HG03103 (cell line): ENCODE results near the gene FANCL.
"Not testable (repeated sequence)": the region's sequence is repeated elsewhere in the genome, so short reads cannot be mapped to it uniquely, and the experiment has no call there.

Experiments used
- ATAC-seq: cut with Tn5 transposase; IDR thresholded peaks from one replicate; pipeline ENCODE4 v1.9.1; 2021; ENCODE audit warnings: low read depth; ENCODE audit not compliant: unreplicated experiment

Gene FANCL

DNA sequence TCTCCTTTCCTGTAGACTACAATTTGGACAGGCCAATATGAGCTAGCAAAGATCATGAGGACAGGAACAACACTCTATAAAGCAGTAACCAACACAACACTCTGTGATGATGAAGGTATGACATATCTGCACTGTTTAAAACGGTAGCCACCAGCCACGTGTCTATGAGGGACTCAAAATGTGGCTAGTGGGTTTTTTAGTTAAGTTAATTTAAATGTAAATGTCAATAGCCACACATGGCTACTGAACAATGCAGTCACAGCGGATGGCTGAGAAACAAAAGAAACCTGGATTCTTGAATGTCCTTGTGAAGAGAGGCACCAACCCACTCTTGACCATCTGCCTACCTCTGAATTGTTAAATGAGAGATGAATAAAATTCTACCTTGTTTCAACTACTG lies 33.9 kb downstream of the FANCL start:
- no peak for ATAC-seq

- no peak for ATAC-seq
Observed at GRCh38 chr2:58206785-58207184, 34.3 kb downstream of the FANCL start.

DNA sequence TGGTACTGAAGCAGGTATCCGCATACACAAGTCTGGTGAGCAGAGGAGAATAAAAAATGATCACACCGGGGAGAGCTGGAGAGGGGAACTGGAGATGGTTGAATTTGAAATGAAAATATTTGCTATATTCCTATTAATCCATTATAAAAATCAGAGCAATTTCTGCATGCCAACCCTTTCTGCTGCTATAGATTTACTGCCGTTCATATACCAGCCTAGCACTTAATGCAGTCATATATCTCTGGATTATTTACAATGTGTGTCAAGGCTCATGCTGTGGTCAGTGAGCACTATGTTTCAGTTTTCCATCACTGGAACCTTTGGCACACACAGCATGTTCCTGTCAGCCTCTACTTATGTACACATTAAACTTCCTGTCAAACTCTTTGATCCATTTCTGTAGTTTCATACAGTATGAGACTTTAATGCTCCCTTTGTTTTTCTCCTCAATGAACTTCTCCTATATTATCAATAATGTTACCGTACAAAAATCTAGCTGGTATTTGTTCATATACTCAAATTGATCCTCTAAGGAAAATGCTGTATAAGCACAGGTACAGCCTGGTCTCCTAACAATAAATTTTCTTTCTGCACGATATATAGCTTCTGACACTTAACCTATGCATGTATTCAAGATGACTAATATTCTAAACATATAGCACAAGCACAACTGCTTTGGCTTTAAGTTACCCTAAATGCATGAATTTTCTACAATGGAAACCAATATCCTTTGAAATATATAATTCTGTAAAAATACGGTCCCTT lies 36.7 kb downstream of the FANCL start:
- ATAC-seq: no peak

- no peak for ATAC-seq
Observed at GRCh38 chr2:58203018-58203417, 38.1 kb downstream of the FANCL start.

DNA sequence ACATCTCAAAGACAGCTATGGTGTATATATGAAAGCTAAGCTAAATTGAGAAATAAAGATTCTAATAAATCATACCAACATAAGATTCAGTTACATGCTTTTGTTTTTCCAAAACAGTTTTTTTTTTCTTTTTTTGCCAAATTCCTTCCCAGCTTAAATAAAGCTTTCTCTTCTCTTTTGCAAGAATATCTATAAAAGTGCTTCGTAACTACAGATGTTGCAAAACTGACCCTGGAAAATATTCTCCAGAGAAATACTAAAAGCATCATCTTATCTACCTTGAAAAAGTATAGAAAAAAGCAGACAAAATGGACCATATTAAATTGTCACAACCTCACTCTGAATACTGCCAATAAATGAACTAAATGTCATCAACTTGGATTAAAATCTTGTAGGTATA lies 38.7 kb downstream of the FANCL start:
- ATAC-seq: no peak

GRCh38 chr2:58197894-58198293 lies 43.2 kb downstream of the FANCL start:
- no peak for ATAC-seq

DNA sequence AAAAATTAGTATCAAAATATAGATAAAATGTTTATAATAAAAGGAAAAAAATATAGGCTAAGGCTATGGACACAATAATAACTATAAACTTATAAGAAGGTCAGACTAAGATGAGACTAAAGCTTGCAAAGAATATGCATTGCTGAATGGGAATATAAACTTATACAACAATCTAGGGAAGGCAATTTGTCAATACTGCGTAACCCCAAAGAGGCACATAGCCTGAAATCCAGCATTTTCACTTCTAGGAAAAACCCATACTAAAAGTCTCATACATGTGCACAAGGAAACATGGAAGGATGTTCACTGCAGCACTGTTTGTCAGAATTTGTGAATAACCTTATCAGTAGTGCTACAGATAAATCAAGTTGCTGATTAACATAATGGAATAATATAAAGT lies 45.5 kb downstream of the FANCL start:
- no peak for ATAC-seq

DNA sequence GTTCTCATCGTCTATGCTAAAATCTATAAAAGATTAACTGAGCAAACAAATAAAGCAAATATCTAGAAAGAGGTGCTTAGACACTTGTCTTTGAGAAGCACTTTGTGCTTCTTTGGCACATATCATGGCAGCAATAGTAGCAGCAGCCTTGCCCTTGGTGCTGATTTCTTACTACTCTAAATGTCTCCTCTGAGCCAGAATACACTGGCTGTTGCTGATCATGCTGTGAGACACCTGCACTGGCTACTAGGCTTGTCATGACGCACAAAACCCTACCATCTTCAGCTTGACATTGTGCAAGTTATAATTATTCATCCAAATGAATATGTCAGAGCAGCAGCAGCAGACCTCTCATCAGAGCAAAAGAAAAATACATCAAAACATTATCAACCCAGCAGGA lies 46.7 kb downstream of the FANCL start:
- no peak for ATAC-seq

- not testable (repeated sequence) for ATAC-seq
Observed at GRCh38 chr2:58187022-58187421, 54.1 kb downstream of the FANCL start.

- ATAC-seq: no peak
Observed at GRCh38 chr2:58186501-58186900, 54.6 kb downstream of the FANCL start.

DNA sequence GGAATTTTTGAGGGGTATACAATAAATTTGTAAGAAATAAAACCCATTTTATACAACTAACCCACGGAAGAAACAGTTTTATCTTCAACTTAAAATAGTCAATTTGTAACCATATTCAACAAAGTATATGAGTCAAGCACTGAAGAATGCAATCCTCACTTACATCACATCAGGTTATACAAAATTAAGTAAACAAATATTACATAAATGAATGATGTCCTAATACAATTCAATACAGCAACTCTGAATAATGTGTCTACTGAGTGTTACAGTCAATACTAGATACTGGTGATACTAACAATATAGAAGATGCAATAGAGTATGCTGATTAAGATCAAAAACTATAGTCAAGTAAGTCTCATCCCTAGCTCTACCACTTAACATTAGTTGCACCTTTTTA lies 58.6 kb downstream of the FANCL start:
- no peak for ATAC-seq

DNA sequence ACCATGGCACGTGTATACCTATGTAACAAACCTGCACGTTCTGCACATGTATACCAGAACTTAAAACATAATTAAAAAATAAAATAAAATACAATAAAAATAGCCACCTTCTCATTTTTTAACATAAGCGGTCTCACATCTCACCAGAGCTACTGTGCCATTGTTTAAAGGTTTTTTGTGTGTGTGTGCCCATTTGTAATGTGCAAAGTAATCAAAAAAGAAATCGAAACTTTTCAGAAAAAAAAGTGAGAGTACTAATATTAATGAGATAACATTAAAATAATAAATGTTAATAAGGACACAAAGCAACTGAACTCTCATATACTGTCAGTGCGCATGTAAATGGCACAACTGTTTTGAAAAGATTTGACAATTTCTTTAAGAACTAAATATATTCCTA lies 60.5 kb downstream of the FANCL start:
- no peak for ATAC-seq

DNA sequence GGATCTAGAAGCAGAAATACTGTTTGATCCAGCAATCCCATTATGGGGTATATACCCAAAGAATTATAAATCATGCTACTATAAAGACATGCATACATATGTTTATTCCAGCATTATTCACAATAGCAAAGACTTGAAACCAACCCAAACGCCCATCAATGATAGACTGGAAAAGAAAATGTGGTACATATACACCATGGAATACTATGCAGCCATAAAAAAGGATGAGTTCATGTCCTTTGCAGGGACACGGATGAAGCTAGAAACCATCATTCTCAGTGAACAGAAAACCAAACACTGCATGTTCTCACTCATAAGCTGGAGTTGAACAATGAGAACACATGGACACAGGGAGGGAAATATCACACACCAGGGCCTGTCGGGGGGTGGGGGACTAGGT lies 61.0 kb downstream of the FANCL start:
- ATAC-seq: not testable (repeated sequence)

GRCh38 chr2:58177187-58177586 lies 63.9 kb downstream of the FANCL start:
- ATAC-seq: not testable (repeated sequence)

GRCh38 chr2:58171831-58172230 lies 69.3 kb downstream of the FANCL start:
- not testable (repeated sequence) for ATAC-seq

DNA sequence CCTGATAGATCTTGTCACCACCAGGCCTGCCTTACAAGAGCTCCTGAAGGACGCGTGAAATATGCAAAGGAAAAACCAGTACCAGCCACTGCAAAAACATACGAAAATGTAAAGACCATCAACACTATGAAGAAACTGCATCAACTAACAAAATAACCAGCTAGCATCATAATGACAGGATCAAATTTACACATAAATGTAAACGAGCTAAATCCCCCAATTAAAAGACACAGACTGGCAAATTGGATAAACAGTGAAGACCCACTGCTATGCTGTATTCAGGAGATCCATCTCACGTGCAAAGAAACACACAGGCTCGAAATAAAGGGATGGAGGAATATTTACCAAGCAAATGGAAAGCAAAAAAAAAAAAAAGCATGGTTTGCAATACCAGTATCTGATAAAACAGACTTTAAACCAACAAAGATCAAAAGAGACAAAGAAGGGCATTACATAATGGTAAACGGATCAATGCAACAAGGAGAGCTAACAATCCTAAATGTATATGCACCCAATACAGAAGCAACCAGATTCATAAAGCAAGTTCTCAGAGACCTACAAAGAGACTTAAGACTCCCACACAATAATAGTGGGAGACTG lies 70.7 kb downstream of the FANCL start:
- not testable (repeated sequence) for ATAC-seq

GRCh38 chr2:58169845-58170244 lies 71.3 kb downstream of the FANCL start:
- ATAC-seq: not testable (repeated sequence)

GRCh38 chr2:58168130-58168529 lies 73.0 kb downstream of the FANCL start:
- ATAC-seq: not testable (repeated sequence)

DNA sequence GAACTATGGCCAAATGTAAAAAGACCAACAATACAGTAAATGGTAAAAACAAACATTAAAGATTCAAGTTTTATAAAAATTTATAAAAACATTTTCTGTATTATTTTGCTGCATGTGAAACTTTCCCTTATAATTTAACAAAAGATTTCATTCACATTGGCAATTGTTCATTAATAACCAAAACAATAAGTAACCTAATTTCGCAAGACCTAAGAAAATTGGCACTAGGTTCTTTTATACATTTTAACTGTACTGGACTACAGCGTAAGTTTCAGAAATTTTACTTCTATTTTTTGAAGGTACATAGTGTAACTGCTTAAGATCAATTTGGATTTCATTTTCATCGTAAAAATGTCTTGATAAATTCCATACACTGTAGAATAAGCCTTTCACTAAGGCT lies 77.2 kb downstream of the FANCL start:
- no peak for ATAC-seq

GRCh38 chr2:58158481-58158880 lies 82.6 kb downstream of the FANCL start:
- ATAC-seq: no peak

DNA sequence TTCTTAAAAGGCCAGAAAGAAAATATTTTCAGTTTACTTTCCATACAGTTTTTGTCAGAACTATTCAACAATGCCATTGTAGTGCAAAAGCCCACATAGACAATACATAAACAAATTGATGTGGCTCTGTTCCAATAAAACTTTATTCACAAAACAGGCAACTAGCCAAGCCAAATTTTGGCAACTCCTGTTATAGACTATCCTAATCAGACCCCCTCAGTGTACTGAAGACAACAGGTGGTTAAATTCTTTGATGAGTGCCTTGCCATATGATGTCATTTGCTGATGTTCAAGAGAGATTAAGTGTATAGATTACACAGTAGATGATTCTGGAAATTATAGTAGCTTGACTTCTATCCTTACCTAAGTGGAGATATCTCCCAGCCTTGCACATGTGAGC lies 83.4 kb downstream of the FANCL start:
- no peak for ATAC-seq

DNA sequence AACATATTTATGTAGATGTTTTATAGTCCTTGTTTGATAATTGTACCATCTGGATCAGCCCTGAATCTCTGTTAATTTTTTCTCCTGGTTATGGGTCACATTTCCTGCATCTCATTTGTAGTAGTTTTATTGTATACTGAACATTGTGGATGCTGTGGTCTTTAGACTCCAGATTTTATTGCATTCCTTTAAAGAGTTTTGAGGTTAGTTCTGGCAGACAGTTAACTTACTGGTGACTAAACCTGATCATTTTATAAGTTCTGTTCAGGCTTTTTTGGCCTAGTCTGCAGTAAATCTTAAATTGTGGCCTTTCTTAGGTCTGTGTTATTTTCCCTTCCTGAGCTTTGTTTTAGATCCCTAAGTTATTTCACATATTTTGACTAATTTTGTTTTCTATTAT lies 84.3 kb downstream of the FANCL start:
- ATAC-seq: no peak
